UCSD-AML1 (cell line): ENCODE results near the gene C1orf21.

Source experiments
- DNase-seq: peaks from one replicate; lab custom pipeline; 2025; ENCODE audit not compliant: unreplicated experiment; lab: John Stamatoyannopoulos, UW

C1orf21 gene

GRCh38 chr1:184385865-184386311, 941 bp upstream of the C1orf21 start:
- DNase-seq, result no peak

- DNase-seq, result no peak
Measured at GRCh38 chr1:184387069-184387475, 243 bp downstream of the C1orf21 start.

GRCh38 chr1:184387476-184388318, 868 bp downstream of the C1orf21 start:
- no peak for DNase-seq

DNA sequence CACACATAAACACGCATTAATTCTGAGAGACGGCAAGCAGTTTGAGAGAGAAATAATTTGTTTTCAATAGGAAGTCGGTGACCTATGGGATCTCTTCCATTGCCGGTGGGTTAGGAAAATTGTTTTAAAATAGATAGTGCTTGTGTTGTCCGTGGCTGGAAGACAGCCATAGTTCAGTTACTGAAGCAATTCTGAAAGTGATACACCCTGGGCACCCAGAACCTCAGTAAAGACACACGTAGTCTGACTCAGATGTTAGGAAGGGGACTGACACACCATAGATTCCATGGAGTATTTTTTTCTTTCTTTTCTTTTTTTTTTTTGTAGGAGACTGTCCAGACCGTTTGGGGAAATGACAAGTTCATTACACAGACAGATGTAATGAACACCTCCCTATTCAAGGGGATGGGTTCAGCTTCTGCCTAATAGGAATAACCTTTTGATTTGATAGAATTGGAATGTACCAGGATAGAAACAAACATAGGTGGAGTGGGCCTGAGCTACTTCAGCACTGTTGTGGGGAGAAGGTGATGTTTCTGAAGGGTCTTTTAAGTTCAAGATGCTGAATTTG, 1.6 kb downstream of the C1orf21 start:
- no peak for DNase-seq

DNA sequence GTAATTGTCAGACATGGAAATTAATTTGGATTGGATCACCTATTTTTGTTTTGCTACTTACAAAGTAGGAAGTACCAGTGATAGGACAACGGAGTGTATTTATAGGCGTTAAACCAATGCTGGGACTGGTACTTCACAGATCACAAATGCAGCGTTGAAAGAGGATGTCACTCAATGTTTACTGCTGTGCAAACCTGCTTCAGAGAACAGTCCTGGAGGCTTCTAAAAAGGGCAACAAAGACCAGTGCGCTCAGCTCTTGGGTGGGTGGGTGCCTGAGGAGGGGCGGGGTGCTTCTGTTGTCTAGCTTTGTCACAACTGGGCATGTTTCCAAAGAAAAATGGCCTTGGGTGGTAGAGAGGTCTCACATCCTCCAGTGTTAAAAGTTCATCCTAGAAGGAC, 2.1 kb downstream of the C1orf21 start:
- DNase-seq, result no peak

GRCh38 chr1:184389446-184389845, 2.6 kb downstream of the C1orf21 start:
- no peak for DNase-seq

GRCh38 chr1:184390889-184391288, 4.1 kb downstream of the C1orf21 start:
- DNase-seq, result no peak

GRCh38 chr1:184392067-184392466, 5.2 kb downstream of the C1orf21 start:
- no peak for DNase-seq

DNA sequence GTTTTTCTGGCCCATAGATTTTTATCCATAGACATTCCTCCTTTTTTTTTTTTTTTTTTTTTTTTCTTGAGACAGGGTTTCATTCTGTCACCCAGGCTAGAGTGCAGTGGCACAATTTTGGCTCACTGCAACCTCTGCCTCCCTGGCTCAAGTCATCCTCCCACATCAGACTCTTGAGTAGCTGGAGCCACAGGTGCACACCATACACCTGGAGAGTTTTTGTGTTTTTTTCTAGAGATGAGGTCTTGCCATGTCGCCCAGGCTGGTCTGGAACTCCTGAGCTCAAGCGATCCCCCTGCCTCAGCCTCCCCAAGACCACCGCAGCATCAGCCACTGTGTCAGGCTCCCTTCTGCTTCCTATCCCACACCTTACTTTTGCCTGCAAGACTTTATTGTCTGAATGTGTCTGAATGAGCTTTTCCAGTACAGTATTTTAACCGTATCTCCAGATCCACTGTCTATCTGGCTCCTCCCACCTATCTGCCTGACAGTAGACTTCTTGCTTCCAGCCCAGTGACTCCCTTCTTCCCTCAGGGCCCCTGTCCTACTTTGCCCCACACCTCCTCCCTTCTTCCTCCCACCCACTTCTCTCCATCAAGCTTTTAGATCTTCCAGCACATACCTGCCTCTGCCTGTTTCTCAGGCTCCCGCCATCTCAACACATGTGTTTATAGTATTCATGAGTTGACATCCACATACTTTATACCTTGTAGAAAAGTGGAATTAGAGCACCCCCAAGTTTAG, 6.1 kb downstream of the C1orf21 start:
- no peak for DNase-seq

GRCh38 chr1:184393962-184394361, 7.1 kb downstream of the C1orf21 start:
- DNase-seq, result no peak

- no peak for DNase-seq
Measured at GRCh38 chr1:184395370-184395769, 8.5 kb downstream of the C1orf21 start.

GRCh38 chr1:184395937-184396480, 9.2 kb downstream of the C1orf21 start:
- no peak for DNase-seq

GRCh38 chr1:184399192-184399847, 12.5 kb downstream of the C1orf21 start:
- DNase-seq, result no peak

- DNase-seq, result no peak
Measured at GRCh38 chr1:184403961-184404726, 17.3 kb downstream of the C1orf21 start.

- no peak for DNase-seq
Measured at GRCh38 chr1:184404727-184405027, 17.8 kb downstream of the C1orf21 start.

DNA sequence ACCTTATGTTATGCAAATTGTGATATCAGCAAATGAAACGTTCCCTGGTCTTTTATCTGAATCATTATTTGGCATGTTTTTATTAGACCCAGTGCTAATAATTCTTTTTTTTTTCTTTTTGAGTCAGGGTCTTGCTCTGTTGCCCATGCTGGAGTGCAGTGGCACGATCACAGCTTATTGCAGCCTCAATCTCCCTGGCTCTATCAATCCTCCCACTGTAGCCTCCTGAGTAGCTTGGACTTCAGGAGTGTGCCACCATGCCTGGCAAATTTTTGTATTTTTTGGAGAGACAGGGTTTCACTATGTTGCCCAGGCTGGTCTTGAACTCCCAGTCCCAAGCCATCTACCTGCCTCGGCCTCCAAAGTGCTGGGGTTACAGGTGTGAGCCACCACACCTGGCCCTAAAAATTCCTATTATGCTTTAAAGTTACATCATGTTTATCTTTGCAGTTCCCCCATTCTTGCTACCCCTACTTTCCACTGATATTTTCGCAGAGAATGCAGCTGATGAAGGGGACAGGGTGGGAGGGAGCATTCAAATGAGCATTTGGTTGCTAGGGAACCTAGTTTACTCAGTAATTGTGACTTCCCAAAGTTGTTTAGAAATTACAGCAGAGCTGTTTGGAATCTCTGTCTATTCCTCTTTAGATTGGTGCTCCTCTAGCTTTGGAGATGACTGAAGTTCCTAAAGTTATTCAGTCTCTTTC, 18.4 kb downstream of the C1orf21 start:
- DNase-seq, result no peak

- DNase-seq, result no peak
Measured at GRCh38 chr1:184405801-184406142, 18.9 kb downstream of the C1orf21 start.

DNA sequence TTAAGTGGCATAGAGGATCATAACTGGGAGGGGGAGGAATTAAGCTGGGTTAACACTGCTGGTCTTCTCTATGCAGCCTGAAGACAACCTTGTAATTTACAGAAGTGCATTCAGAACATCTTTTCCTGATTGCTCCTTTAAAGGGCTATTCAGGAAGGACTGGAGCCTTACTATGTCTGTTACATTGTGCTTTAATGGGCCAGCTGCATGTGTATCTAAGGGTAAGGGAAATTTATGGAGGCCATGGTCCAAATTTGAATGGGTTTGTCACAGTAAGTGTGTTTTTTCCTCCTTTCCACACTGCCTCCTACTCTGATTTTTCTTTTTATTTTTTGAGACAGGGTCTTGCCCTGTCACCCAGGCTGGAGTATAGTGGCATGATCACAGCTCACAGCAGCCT, 19.6 kb downstream of the C1orf21 start:
- DNase-seq, result no peak

DNA sequence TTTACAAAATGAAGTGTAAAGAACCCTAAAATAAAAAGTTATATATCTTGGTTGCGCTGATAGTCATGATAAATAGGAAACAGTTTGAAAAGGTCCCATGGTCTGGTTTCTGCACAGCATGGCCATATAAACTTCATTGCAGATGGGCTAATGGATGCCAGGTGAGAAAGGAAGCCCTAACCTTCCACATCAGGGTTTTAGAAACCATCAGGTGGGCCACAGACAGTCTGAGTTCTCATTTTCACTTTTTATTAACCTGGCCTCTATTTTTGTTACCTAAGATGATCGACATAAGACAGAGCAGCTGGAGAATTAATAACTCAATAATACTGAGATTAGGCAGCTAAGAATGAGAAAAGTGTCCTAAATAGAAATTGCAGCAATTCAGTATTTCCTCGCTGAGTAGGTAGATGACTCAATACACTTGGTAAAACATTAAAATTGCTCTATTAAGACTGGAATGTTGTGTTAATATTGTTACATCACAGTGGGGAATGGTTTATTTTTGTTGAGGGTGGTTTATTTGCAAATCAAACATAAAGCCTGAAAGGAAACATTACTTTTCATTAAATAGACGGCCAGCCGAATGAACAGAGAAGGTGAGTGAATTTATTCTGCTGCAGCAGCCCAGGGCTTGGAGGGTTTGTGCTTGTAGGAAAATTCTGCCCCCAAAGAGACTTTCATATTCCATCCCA, 21.1 kb downstream of the C1orf21 start:
- no peak for DNase-seq
